ENCODE results near the gene BAZ2B.

Gene BAZ2B

GRCh38 chr2:159462961-159463360, 153.4 kb downstream of the BAZ2B start:
- no peak for DNase-seq

GRCh38 chr2:159462201-159462785, 154.1 kb downstream of the BAZ2B start:
- DNase-seq = no peak

- DNase-seq = no peak
Observed at GRCh38 chr2:159461076-159461475, 155.3 kb downstream of the BAZ2B start.

- DNase-seq = no peak
Observed at GRCh38 chr2:159460227-159460626, 156.1 kb downstream of the BAZ2B start.

GRCh38 chr2:159459279-159459678, 157.1 kb downstream of the BAZ2B start:
- DNase-seq = no peak

GRCh38 chr2:159457589-159457988, 158.8 kb downstream of the BAZ2B start:
- DNase-seq = no peak

- DNase-seq = no peak
Observed at GRCh38 chr2:159456500-159457426, 159.6 kb downstream of the BAZ2B start.

GRCh38 chr2:159455330-159455918, 160.9 kb downstream of the BAZ2B start:
- DNase-seq = no peak

- no peak for DNase-seq
Observed at GRCh38 chr2:159454185-159454584, 162.2 kb downstream of the BAZ2B start.

- DNase-seq = no peak
Observed at GRCh38 chr2:159450180-159450579, 166.2 kb downstream of the BAZ2B start.

- DNase-seq = no peak
Observed at GRCh38 chr2:159449504-159450124, 166.7 kb downstream of the BAZ2B start.

- no peak for DNase-seq
Observed at GRCh38 chr2:159446817-159447216, 169.5 kb downstream of the BAZ2B start.

GRCh38 chr2:159446201-159446600, 170.1 kb downstream of the BAZ2B start:
- DNase-seq = no peak

GRCh38 chr2:159445307-159445706, 171.0 kb downstream of the BAZ2B start:
- no peak for DNase-seq

- DNase-seq = no peak
Observed at GRCh38 chr2:159444754-159445153, 171.6 kb downstream of the BAZ2B start.

- no peak for DNase-seq
Observed at GRCh38 chr2:159442159-159442852, 174.0 kb downstream of the BAZ2B start.

- no peak for DNase-seq
Observed at GRCh38 chr2:159441182-159441581, 175.2 kb downstream of the BAZ2B start.

GRCh38 chr2:159439421-159439820, 176.9 kb downstream of the BAZ2B start:
- DNase-seq = no peak

- DNase-seq = no peak
Observed at GRCh38 chr2:159438720-159439353, 177.5 kb downstream of the BAZ2B start.

- DNase-seq = no peak
Observed at GRCh38 chr2:159438284-159438683, 178.1 kb downstream of the BAZ2B start.

GRCh38 chr2:159432610-159433009, 183.7 kb downstream of the BAZ2B start:
- no peak for DNase-seq
